T47D (cell line): ENCODE data around the gene CCDC17.

Experiments
- DNase-seq, 2 experiments: peaks; one replicate each; pipeline versions ENCODE4 v3.0.0 to v3.0.0-alpha.2; 2011 to 2012; ENCODE audit warnings: low read depth in 1 of 2, low spot score in 1 of 2
- JUND ChIP-seq: IDR thresholded peaks from 2 replicates; pipeline ENCODE4 v1.6.1; 2012; ENCODE audit warnings: low read depth
- in situ Hi-C: cut with HindIII; loops from 2 replicates; pipeline ENCODE4 v1.10.0; 2016; ENCODE audit warnings: low sequenced_read_pairs, low pct_unique_long_range_greater_than_20kb

CCDC17 gene

DNA sequence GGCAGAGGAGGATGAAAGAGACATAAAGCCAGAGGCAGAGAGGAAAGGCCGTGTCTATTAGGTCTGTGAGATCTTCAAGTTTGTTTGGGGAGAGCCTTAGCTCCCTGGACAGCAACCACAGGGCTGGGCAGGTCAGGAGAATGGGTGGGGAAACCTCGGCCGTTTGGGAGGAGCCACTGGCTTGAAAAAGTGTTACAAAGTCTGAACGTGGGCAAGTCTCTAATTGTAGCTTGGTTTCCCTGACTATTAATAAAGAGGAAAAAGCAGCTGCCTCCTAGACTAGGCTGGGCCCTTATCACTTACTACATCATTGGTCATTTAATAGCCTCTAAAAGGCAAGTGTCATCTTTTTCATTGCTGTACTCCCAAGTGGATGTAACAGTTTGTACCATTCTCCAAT is at the start of gene CCDC17:
Gene CCDC17, minus strand, starts transcription at position 83 of the 400 bp plus-strand sequence. CDS start 145 bp downstream, outside the sequence.
- no peak for TF ChIP-seq JUND
- in situ Hi-C loops, result no loop called here
- no peak for DNase-seq

DNA sequence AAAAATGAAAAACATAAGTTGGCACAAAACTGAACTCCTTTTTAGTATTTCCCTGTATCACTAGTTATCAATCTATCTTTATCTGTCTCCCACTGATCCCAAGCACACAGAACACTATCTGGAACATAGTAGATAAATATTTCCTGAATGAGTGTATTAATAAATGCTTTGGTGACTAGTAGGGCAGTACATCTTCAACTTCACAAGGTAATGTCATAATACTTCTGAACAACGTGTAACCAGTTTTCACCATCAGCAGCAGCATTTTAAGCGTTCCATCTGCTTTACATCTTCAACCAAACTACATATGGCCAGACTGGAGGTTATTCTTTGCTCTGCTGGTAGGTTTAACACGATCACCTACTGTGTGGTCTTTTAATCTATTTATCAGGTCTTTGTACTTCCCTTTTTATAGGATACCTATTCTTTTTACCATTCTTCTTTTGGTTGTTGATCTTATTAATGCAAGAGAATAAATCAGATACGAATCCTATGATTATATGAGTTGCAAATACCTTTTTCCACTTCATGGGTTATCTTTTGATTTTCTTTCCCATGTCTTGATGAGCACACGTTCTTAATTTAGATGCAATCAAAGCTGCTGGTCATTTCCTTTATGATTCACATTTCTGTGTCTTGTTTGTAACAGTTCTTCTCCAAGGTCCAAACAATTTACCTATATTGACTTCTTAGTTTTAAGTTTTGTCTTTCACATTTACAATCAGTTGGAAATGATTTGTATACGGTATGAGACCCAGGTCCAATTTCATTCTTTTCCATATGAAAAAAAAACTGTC is 46.2 kb upstream of the CCDC17 start:
- in situ Hi-C loops, result no loop called here
- no peak for DNase-seq

GRCh38 chr1:45669379-45669778 is 45.5 kb upstream of the CCDC17 start:
- TF ChIP-seq JUND, result no peak
- no peak for DNase-seq
- in situ Hi-C loops, result no loop called here

More for the DNA sequence above, 46.2 kb upstream of the CCDC17 start:
- TF ChIP-seq JUND, result no peak

- in situ Hi-C loops, result no loop called here
- no peak for TF ChIP-seq JUND
- DNase-seq, result no peak
Measured at GRCh38 chr1:45668526-45668925, 44.7 kb upstream of the CCDC17 start.

- no peak for TF ChIP-seq JUND
- DNase-seq, result no peak
- in situ Hi-C loops, result no loop called here
Measured at GRCh38 chr1:45667321-45668111, 43.7 kb upstream of the CCDC17 start.

- in situ Hi-C loops, result no loop called here
- no peak for DNase-seq
- no peak for TF ChIP-seq JUND
Measured at GRCh38 chr1:45666836-45667235, 43.0 kb upstream of the CCDC17 start.

DNA sequence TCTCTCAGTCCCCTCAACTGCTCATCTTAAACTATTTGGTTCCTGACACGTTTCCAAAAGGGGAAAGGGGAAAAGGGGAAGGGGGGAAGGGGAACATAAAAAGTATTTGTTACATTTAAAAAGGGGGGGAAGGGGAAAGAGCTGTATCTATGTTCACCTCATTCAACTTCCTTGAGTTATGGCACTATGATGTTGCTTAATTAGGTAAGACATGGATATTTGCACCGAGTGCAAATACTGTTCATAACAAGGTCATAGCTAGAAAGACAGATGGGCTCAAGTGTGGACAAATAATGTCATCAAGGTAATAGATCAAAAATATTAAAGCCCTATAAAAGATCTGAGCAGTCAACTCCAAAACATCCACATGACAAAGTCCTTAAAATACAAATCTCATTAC is 36.5 kb upstream of the CCDC17 start:
- in situ Hi-C loops, result no loop called here

GRCh38 chr1:45659222-45659621 is 35.4 kb upstream of the CCDC17 start:
- DNase-seq, result no peak
- no peak for TF ChIP-seq JUND
- in situ Hi-C loops, result no loop called here

More for the DNA sequence above, 36.5 kb upstream of the CCDC17 start:
- TF ChIP-seq JUND, result no peak
- DNase-seq, result no peak

- no peak for DNase-seq
- no peak for TF ChIP-seq JUND
- in situ Hi-C loops, result no loop called here
Measured at GRCh38 chr1:45658171-45658570, 34.3 kb upstream of the CCDC17 start.

DNA sequence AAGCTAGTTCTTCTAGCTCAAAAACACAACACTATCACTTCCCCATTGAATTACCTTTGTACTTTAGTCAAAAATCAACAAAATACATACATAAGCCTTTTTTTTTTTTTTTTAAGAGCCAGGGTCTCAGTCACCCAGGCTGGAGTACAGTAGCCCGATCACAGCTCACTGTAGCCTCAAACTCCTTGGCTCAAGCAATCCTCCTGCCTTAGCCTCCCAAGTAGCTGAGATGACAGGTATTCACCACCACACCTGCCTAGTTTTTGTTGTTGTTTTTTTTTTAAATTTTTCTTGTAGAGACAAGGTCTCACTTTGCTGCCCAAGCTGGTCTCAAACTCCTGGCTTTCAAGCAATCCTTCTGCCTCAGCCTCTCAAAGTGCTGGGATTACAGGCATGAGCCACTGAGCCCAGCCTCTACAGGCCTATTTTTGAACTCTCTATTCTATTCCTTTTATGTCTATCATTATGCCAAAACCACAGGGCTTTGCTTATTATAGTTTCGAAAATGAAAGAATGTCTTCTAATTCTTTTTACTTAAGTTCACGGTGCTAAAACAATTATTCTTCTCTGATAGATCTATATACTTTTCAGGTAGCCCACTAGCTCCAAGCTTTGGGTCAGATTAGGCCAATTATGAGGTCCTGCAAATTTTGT is 32.8 kb upstream of the CCDC17 start:
- no peak for TF ChIP-seq JUND
- no peak for DNase-seq
- in situ Hi-C loops, result no loop called here

DNA sequence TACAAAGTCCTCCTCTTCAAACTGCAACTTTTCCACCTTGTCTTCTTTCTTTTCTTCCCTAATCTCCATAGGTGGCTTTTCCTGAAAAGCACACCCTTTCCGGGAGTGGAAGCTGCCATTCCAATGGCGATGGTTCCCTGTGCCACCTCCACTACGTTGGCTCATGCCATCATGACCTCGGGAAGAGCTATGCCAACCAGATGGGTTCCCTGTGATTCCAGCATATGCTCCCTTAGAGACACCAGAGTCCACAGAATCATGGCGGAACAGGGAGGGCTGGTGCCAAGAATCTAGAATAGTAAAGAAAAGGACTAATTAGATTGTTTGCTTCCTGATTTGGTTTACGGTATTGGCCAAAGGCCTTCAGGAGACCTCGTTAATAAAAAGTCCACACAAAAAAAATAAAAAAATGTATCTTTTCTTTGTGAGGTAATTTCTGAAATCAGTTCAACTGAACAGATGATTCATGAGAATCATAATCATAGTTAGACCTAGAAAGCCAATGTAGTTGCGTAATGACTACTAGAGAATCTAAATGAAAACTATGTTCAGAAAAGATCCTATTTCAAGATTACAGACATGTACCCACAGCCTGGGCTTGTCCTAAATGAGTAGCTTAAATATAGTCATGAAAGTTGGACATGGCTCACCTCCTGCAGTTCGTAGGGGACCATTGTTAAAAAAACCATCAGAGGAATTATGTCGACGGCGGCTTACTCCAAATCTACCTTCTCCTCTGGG is 30.9 kb upstream of the CCDC17 start:
- no peak for DNase-seq
- no peak for TF ChIP-seq JUND
- in situ Hi-C loops, result no loop called here
